NT2/D1 (cell line): ENCODE results near the gene CTTNBP2.

Experiments
- DNase-seq: peaks from one replicate; pipeline ENCODE4 v3.0.0-alpha.2; 2011; ENCODE audit warnings: low read depth, low spot score
- H3K27me3 ChIP-seq: 2 replicates; pipeline ENCODE4 v1.6.0; 2011; ENCODE audit warnings: mild to moderate bottlenecking; ENCODE audit not compliant: insufficient read length, insufficient read depth
- H3K36me3 ChIP-seq: 2 replicates; pipeline ENCODE4 v1.6.1; 2011; ENCODE audit warnings: mild to moderate bottlenecking, low read length, mixed read lengths; ENCODE audit not compliant: insufficient read depth, insufficient read length
- H3K4me1 ChIP-seq: 2 replicates; pipeline ENCODE4 v1.5.1; 2011; ENCODE audit not compliant: insufficient read depth, insufficient read length
- H3K4me3 ChIP-seq: 2 replicates; pipeline ENCODE4 v1.5.1; 2011; ENCODE audit warnings: low read depth; ENCODE audit not compliant: insufficient read length
- H3K9ac ChIP-seq: 2 replicates; pipeline ENCODE4 v1.6.0; 2011; ENCODE audit warnings: low read depth; ENCODE audit not compliant: insufficient read length
- H3K9me3 ChIP-seq: 2 replicates; pipeline ENCODE4 v1.5.1; 2011; ENCODE audit warnings: mild to moderate bottlenecking, low read length; ENCODE audit not compliant: insufficient read depth
- SUZ12 ChIP-seq: IDR thresholded peaks from 2 replicates; pipeline ENCODE4 v1.6.1; 2011; ENCODE audit not compliant: insufficient read length, insufficient read depth; ENCODE audit errors: extremely low read depth
- YY1 ChIP-seq: IDR thresholded peaks from 2 replicates; pipeline ENCODE4 v1.6.1; 2011; ENCODE audit not compliant: insufficient read length, insufficient read depth
- ZNF274 ChIP-seq: IDR thresholded peaks from 2 replicates; pipeline ENCODE4 v1.6.1; 2011; ENCODE audit warnings: mild to moderate bottlenecking, low read depth, low read length

Gene CTTNBP2

DNA sequence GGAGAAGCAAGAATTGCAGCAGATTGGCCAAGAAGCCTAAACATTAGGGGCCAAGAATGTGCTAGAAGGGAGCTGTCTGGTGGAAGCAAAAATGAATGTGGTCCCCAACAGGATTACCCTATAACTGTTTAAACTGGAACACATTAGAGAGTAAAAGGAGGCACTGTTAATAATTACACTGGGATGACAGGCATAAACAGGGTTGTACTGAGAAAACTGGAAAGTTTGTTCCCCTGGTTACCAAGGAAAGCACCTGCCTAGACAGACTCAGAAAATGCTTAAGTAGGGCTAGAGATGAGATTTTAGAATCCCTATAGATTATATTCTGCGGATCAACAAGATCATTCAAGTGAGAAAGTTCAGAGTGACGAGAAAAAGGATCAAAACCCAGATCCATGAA lies 100.8 kb downstream of the CTTNBP2 start:
- no peaks in the 10 kb centered on the region for H3K4me1 ChIP-seq
- H3K9ac ChIP-seq, result no peak overlapping the region
- H3K4me3 ChIP-seq, result no peak overlapping the region
- TF ChIP-seq SUZ12 (no peak), ZNF274 (no peak), YY1 (no peak)
- no peaks in the 10 kb centered on the region for H3K27me3 ChIP-seq
- no peak for DNase-seq
- no peaks in the 10 kb centered on the region for H3K36me3 ChIP-seq
- H3K9me3 ChIP-seq, result no peaks in the 10 kb centered on the region

DNA sequence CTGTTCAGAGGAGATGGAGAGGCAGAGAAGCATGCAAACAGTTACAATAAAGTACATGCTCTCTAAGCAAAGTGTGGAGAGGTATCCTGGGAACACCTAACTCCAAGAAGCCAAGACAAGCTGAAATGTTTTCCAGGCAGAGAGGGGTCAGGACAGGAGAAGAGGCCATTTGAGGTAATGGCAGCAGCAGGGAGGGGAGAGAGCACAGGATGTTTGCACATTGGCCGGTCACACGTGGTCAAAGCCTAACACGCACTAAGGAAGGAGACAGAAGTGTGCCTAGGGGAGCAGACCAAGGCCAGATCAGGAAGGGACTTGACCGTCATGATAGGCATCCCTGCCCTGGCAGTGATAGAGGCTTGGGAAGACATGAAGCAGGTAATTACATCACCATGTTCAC lies 101.5 kb downstream of the CTTNBP2 start:
- H3K4me1 ChIP-seq, result no peaks in the 10 kb centered on the region
- H3K9ac ChIP-seq, result no peak overlapping the region
- H3K27me3 ChIP-seq, result no peaks in the 10 kb centered on the region
- H3K9me3 ChIP-seq, result no peaks in the 10 kb centered on the region
- DNase-seq, result no peak
- TF ChIP-seq SUZ12 (no peak), ZNF274 (no peak), YY1 (no peak)
- no peak overlapping the region for H3K4me3 ChIP-seq
- no peaks in the 10 kb centered on the region for H3K36me3 ChIP-seq

DNA sequence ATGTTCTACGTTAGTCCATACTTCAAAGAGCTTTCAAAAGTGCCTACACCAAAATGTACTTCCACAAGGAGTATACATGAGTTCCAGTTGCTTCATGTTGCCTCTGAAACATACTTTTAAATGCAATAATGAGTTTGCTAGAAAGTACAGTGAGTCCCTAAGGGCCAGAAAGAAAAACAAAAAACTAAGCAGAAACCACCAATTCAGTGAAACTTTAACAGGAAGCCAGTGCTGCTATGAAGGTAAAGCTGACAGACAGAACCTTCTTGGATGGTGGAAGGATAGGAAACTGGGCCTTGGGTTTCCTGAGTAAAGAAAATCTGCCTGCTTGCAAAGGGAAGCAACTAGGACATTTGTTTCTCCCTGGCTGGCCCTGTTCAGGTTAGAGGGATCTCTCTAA lies 104.2 kb downstream of the CTTNBP2 start:
- Histone ChIP-seq H3K27me3 (no peaks in the 10 kb centered on the region), H3K4me3 (no peak overlapping the region), H3K4me1 (no peaks in the 10 kb centered on the region), H3K36me3 (no peaks in the 10 kb centered on the region), H3K9ac (no peak overlapping the region), H3K9me3 (no peaks in the 10 kb centered on the region)
- no peak for TF ChIP-seq SUZ12
- no peak for TF ChIP-seq YY1
- no peak for TF ChIP-seq ZNF274
- DNase-seq, result no peak

DNA sequence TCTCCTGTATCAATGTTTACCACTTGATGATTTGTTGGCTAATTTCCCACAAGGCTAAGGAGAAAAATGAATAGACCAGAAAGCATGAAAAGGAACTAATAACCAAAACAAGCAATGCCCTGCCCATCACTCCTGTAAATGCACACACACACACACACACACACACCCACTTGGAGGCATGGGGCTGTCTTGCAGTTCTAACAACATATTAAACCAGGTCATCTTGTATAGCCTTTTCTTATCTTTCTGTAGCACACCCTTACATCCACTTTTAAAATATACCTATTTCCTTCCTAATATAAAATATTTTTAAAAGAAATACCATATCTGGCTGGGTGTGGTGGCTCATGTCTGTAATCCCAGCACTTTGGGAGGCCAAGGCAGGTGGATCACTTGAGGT lies 105.3 kb downstream of the CTTNBP2 start:
- H3K4me1 ChIP-seq, result no peaks in the 10 kb centered on the region
- no peak overlapping the region for H3K4me3 ChIP-seq
- no peaks in the 10 kb centered on the region for H3K36me3 ChIP-seq
- no peak for DNase-seq
- H3K27me3 ChIP-seq, result no peaks in the 10 kb centered on the region
- H3K9me3 ChIP-seq, result no peaks in the 10 kb centered on the region
- no peak overlapping the region for H3K9ac ChIP-seq
- no peak for TF ChIP-seq YY1
- no peak for TF ChIP-seq SUZ12
- TF ChIP-seq ZNF274, result no peak

DNA sequence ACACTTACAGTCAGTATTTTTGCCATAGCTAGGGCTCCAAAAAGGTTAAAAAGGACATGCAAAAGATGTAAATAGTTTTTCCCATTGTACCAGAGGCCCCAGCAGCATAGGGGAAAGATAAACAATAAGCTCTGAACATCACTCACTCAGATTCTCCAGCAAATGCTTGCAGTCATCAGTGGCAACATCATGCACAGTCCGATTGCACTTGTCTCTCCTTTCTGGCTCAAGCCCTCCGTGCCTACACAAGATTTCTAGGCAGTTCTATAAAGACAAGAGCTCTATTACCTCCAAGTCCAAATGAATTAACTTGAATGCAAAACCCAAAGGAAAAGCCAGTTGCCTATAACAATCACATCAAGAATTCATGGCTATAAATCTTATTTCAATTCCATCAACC lies 106.3 kb downstream of the CTTNBP2 start:
- no peak overlapping the region for H3K9ac ChIP-seq
- H3K9me3 ChIP-seq, result no peaks in the 10 kb centered on the region
- DNase-seq, result no peak
- no peak overlapping the region for H3K4me3 ChIP-seq
- TF ChIP-seq ZNF274, result no peak
- no peak for TF ChIP-seq YY1
- TF ChIP-seq SUZ12, result no peak
- no peaks in the 10 kb centered on the region for H3K36me3 ChIP-seq
- H3K27me3 ChIP-seq, result no peaks in the 10 kb centered on the region
- no peaks in the 10 kb centered on the region for H3K4me1 ChIP-seq

DNA sequence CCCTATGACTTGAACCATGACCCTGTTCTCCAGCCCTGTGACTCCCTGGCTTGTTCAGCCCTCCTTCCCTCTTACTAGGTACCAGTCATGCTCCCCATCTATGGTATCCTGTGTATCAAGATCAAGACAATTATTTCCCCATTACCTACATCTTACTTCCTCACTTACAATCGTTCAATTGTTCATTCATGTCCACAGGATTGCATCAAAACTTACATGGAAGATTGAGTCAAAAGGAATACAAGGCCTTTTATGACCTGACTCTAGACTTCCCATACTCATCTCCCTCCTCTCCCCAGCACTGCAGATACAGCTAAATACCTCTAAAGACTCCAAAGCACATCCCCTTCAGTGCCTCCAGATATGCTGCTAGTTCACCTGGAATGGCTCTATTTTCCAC lies 109.2 kb downstream of the CTTNBP2 start:
- Histone ChIP-seq H3K27me3 (no peaks in the 10 kb centered on the region), H3K9ac (no peak overlapping the region), H3K4me3 (no peak overlapping the region), H3K9me3 (no peaks in the 10 kb centered on the region), H3K4me1 (no peaks in the 10 kb centered on the region), H3K36me3 (no peaks in the 10 kb centered on the region)
- DNase-seq, result no peak
- no peak for TF ChIP-seq ZNF274
- no peak for TF ChIP-seq SUZ12
- TF ChIP-seq YY1, result no peak

DNA sequence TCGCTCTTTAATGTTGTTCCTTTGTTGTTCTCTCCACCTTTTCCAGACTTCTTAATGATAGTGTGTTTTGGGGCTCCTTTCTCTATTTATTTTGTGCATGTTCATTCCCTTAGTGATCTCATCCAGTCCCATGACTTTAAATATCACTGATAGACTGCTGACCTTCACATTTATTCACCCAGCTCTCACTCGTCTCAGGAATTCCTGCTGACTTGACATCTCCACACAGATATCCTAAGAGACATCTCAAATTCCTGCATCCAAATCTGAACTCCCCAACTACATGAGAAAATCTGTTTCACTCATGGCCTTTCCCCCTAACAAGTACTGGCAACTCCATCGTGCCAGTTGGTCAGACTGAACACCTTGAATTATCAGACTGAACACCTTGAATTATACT lies 111.2 kb downstream of the CTTNBP2 start:
- Histone ChIP-seq H3K27me3 (no peaks in the 10 kb centered on the region), H3K9me3 (no peaks in the 10 kb centered on the region), H3K9ac (no peak overlapping the region), H3K4me1 (no peaks in the 10 kb centered on the region), H3K4me3 (no peak overlapping the region), H3K36me3 (no peaks in the 10 kb centered on the region)
- TF ChIP-seq SUZ12, result no peak
- TF ChIP-seq ZNF274, result no peak
- no peak for TF ChIP-seq YY1
- no peak for DNase-seq

DNA sequence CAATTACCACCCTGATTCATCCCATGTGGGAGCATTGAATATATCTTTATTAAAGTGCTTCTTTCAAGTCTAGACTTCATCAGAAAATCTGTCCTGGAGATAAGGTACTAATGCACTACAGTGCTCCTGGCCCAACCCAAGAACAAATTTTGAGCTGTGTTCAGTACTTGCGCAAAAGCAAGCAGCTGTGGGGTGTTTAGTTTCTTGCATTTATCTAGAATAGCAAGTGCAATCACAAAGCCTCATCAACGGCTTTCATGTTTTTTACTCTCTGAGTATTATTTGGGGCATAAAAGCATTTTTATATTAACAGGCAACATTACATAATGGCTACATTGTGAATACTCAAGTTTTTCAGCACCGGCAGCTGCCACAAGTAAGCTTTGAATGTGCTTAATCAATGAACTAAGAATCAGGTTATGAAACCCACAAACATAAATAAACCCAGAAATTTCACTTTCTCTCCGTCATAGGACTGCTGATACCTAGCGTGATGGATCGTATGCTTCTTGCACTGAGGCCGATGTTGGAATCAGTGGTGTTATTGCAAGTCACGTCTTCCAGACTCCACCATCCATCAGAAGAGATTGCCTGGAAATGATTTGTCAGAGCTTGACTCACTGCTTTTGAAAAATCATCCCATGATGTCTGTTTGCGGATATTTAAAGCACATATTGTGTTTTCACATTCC lies 113.1 kb downstream of the CTTNBP2 start:
- no peak for TF ChIP-seq YY1
- no peak for TF ChIP-seq ZNF274
- TF ChIP-seq SUZ12, result no peak
- no peaks in the 10 kb centered on the region for H3K4me1 ChIP-seq
- no peak overlapping the region for H3K4me3 ChIP-seq
- H3K27me3 ChIP-seq, result no peaks in the 10 kb centered on the region
- DNase-seq, result no peak
- H3K36me3 ChIP-seq, result no peaks in the 10 kb centered on the region
- H3K9me3 ChIP-seq, result no peaks in the 10 kb centered on the region
- no peak overlapping the region for H3K9ac ChIP-seq
